Stimulated activated CD4-positive, alpha-beta T cell treated with anti-CD3 and anti-CD28 coated beads, TNF-alpha, amount 100 ng/mL, for 4 hours (primary cell): ENCODE measurements around the gene EGFL7.

Experiments
- DNase-seq, 3 experiments: peaks; one replicate each; pipeline ENCODE4 v3.0.0-alpha.2; 2020; ENCODE audit warnings: low read depth in 3 of 3

The EGFL7 gene

GRCh38 chr9:136672431-136673087 lies 9.8 kb downstream of the EGFL7 start:
- no peak for DNase-seq

DNA sequence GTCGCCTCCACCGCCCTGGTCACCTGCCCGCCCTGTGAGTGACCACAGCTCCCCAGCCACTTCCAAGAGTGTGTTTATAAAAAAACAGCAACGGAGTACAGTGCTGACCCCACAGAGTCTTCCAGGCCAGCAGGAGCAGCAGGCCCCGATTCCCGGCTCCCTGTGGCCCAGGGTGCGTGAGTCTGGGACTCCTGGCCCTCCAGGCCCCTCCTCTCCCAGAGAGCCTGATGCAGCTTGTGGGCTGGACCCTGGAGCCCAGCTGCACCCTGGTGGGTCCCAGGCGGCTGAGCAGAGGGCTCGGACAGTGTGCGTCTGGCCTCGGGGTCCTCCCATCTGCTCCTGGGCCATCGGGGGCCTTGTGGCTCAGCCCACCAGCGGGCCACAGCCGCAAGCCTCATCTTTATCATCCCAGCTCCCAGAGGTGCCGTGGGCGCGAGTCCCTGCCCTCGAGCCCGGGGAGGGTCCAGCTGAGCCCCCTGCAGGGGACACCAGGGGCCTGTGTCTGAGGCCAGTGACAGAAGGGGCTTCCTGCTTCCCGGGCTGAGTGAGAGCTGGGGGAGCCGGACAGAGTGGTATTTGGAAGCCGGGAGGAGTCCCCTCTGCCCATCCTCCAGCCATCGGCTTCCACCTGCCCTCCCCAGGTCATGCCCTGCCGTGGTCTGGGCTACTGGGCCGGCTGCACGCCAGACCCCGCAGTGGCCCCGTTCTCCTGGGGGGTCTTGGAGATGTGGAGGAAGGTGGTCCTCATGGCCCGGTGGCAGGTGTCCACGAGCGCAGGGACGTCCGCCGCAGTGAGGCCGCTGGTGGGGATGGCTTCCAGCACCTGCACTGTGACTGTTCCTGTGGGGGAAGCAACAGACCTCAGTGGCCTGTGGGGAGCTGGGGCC lies 10.6 kb downstream of the EGFL7 start:
- no peak for DNase-seq

GRCh38 chr9:136673975-136674785 lies 11.5 kb downstream of the EGFL7 start:
- DNase-seq: no peak

GRCh38 chr9:136674786-136675349 lies 12.2 kb downstream of the EGFL7 start:
- no peak for DNase-seq

- DNase-seq: no peak
Observed at GRCh38 chr9:136675477-136676296, 13.0 kb downstream of the EGFL7 start.

GRCh38 chr9:136676297-136676794 lies 13.6 kb downstream of the EGFL7 start:
- no peak for DNase-seq

DNA sequence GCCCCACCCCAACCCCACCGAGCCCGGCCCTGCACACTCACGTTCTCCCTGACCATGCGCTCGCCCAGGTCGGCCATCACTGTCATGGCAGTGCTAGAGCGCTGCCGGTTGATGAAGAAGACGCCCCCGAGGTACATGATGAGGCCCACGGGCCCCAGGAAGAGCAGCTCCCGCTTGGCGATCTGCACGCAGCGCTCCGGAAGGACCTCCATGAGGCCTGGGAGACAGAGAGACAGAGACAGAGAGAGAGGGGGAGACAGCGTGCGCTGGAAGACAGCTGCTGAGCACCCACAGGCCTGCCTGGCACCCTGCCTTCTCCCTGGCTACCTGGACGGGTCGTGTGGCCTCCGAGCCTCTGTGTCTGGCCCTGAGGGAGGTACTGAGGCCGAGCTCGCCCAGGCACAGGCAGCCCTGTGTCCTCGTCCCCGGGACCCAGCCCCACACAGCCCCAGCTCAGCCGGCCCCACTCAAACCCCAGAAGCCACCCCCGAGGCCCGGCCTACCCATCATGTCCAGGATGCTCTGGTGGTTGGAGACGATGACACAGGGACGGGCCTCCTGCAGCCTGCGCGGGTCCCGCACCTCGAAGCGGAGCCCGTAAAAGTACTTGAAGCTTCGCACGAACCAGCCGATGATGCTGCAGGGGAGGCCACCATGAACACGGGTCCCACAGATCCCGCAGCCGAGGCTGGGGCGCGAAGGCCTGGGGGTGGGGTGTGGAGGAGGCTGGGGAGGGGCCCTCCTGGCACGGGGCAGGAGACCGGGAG lies 14.4 kb downstream of the EGFL7 start:
- DNase-seq: no peak

GRCh38 chr9:136678034-136678433 lies 15.3 kb downstream of the EGFL7 start:
- no peak for DNase-seq

- no peak for DNase-seq
Observed at GRCh38 chr9:136678624-136679023, 15.9 kb downstream of the EGFL7 start.

DNA sequence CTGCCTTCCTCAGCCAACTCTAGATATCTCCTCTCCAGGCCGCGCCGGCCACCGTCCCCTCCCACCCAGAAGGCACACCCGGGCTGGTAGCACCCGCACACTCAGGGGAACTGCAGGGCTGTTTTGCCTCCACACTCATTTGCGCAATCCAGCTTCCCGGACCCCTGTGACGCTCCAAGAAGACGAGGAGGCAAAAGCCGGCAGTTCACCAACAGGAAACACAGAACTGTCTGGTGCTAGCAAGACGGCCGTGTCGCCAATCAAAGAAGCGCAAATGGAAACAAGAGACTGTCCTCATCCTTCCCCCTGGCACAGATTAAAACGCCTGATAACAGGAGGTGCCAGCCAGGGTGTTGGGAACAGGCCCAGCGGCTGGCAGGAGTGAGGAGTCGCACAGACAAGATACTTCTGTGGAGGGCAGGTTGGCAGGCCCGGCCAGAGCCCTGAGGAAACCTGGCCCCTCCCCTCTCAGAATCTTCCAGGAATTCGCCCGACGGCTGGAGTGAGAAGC lies 16.8 kb downstream of the EGFL7 start:
- no peak for DNase-seq

DNA sequence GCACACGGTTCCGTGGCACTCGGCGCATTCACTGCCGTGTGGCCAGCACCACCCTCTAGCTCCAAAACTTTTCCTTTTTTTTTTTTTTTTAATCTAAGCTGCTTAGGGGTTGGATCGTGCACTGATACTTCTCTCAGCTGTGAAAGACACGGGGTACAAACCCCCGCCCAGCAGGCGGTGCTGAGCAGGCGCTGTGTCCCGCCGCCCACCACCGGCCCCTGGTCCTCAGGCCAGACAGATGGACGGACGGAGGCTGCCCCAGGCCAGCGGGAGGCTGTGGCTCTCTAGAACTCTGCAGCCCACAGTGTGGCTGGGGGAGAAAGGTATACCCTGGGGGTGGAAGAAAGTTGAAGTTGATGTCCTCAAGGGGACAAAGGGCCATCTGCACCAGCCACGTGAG lies 18.3 kb downstream of the EGFL7 start:
- no peak for DNase-seq

GRCh38 chr9:136681945-136682699 lies 19.4 kb downstream of the EGFL7 start:
- DNase-seq: no peak

DNA sequence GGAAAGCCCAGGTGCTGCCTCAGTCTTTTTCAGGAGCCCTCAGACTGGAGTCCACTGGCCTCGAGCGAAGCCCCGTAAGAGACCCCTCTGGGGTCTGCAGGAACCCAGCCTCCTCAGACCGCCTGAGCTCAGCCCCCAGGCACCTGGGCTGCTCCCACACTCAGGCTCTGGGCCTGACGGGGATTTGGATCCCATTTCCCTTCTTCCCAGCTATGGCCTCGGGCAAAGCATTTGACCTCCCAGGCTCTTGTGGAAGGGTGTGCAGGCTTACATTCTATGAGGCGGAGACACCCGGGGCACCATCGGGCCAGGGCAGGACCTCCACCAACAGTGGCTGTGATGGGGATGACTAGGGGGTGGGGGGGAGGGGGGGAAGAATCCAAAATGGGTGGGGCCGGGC lies 20.0 kb downstream of the EGFL7 start:
- DNase-seq: no peak

GRCh38 chr9:136683173-136683745 lies 20.5 kb downstream of the EGFL7 start:
- DNase-seq: no peak

DNA sequence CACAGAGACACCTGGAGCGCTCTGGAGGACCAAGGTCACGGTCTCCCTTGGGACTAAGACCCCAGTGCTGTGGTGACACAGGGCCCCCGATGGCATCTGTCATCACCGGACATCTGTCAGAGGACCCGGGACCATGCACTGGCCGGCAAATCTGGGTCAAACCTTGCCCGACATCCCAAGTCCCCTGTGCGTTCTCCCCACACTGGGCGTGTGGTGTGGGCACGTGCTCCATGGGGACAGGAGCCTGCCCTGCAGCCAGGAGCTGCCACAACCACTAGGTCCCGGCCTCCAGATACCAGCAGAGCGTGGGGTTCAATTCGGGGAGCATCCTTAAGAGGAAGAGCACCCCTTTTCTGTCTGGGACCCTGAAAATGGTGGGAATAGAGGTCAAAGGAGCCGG lies 21.0 kb downstream of the EGFL7 start:
- DNase-seq: no peak

DNA sequence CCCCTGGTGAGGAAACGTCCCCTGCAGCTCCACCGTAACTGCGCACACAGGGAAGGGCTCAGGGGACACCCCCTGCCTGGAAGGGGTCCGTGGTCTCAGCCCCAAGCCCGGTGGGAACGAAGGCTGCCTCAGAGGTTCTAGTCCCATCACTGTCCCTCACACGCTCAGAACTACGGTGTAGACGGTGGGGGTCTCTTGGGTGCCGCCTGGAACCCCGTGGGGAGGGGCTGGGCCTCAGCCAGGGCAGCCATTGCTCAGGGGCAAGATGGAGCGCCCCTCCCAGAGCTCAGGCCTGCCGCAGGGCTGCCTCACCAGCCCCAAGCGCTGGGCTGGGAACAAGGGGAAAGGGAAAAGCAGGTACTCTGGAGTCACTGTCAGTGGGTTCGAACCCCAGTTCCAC lies 21.6 kb downstream of the EGFL7 start:
- no peak for DNase-seq

- no peak for DNase-seq
Observed at GRCh38 chr9:136684799-136685198, 22.1 kb downstream of the EGFL7 start.

DNA sequence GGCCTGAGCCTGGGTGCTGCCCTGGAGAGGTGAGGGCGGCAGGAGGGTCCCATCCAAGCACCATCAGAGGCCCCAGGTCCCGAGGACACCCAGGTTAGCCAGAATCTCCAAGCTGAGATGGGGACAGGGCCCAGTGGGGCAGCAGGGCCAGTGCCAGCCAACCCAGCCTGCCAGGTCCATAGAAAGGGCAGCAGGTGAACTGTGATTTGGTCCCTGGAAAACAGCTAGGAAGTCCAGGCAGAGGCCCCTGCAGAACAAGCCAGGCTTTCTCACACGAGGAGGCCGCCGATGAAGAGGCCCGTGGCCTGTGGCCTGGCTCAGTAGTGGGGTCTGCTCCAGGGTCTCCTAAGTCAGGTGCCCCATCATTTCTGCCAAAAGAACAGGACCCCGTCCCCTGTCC lies 22.5 kb downstream of the EGFL7 start:
- DNase-seq: no peak
